Endothelial cell of umbilical vein (primary cell): ENCODE measurements around the gene RND1. TPM values are rescaled to one million over a fixed set of nuclear protein-coding genes. Genes with fewer than 3 reads are reported as not detected.

Source experiments
- BruUV-seq: library from RNA; stranded (reverse); fragments of 400-500 nt; replicated peaks from 2 replicates; lab custom pipeline; 2021; lab: Mats Ljungman, UMichigan
- CTCF ChIA-PET: fragments of 300-600, 350-600 bp; sonication (Branson Sonifier 250); formaldehyde crosslinking; loops from one replicate; lab custom pipeline; 2021; ENCODE audit warnings: antibody characterized with exemption, inconsistent platforms; lab: Charles Lee
- POLR2A ChIA-PET: fragments of 300-600, 350-600 bp; sonication (Branson Sonifier 250); formaldehyde crosslinking; loops from one replicate; lab custom pipeline; 2021; ENCODE audit warnings: antibody characterized with exemption, inconsistent platforms; lab: Charles Lee
- DNase-seq: peaks from one replicate; pipeline ENCODE4 v3.0.0-alpha.2; 2011; ENCODE audit warnings: low read depth, low spot score
- FAIRE-seq: peaks from 2 replicates; lab custom pipeline; 2011; peaks lifted over from hg19 to GRCh38; lab: Jason Lieb, UNC
- H2AFZ ChIP-seq: 2 replicates; pipeline ENCODE4 v1.6.0; 2012; ENCODE audit warnings: low read depth, low read length, control low read depth, inconsistent platforms
- H3K27ac ChIP-seq: 2 replicates; pipeline ENCODE4 v1.5.1; 2011; ENCODE audit warnings: low read depth, mild to moderate bottlenecking, control low read depth, low read length, moderate library complexity; ENCODE audit not compliant: insufficient read depth
- H3K27me3 ChIP-seq, 2 experiments: 2 replicates each; pipeline versions ENCODE4 v1.6.0 to v1.6.1; 2011; ENCODE audit warnings: low read length in 2 of 2, mixed read lengths in 1 of 2; ENCODE audit not compliant: control insufficient read depth in 2 of 2, insufficient read depth in 2 of 2
- H3K36me3 ChIP-seq, 2 experiments: 2 replicates in 1 of 2; 3 replicates in 1 of 2; pipeline ENCODE4 v1.5.1; 2011; ENCODE audit warnings: low read length in 2 of 2, mild to moderate bottlenecking in 1 of 2, moderate library complexity in 1 of 2; ENCODE audit not compliant: control insufficient read depth in 2 of 2, insufficient read depth in 2 of 2; ENCODE audit errors: extremely low read depth in 1 of 2
- H3K4me1 ChIP-seq: 3 replicates; pipeline ENCODE4 v1.5.1; 2011; ENCODE audit warnings: mild to moderate bottlenecking, low read length; ENCODE audit not compliant: control insufficient read depth, insufficient read depth; ENCODE audit errors: extremely low read depth
- H3K4me2 ChIP-seq: 2 replicates; pipeline ENCODE4 v1.6.1; 2011; ENCODE audit warnings: low read length, control low read depth, mixed read lengths; ENCODE audit not compliant: insufficient read depth
- H3K4me3 ChIP-seq, 3 experiments: fragments of 200-600 bp in 1 of 3; sonication (generic), shearing (Covaris generic) in 1 of 3; replicated peaks in 1 of 3; 2 replicates each; pipeline ENCODE4 v1.5.1; 2011 to 2016; ENCODE audit warnings: control low read depth in 3 of 3, low read length in 3 of 3, mild to moderate bottlenecking in 2 of 3, inconsistent platforms in 1 of 3, low read depth in 1 of 3, moderate library complexity in 1 of 3; ENCODE audit not compliant: insufficient read depth in 1 of 3
- H3K79me2 ChIP-seq: 2 replicates; pipeline ENCODE4 v1.6.0; 2012; ENCODE audit warnings: low read length, inconsistent platforms; ENCODE audit not compliant: control insufficient read depth, insufficient read depth
- H3K9ac ChIP-seq: replicated peaks from 2 replicates; pipeline ENCODE3; 2011; ENCODE audit warnings: low read length, control low read depth; ENCODE audit not compliant: insufficient read depth; ENCODE audit errors: extremely low read depth
- H3K9me1 ChIP-seq: replicated peaks from 3 replicates; pipeline ENCODE4 v1.6.0; 2011; ENCODE audit warnings: mild to moderate bottlenecking, low read length; ENCODE audit not compliant: control insufficient read depth, insufficient read depth; ENCODE audit errors: extremely low read depth
- H3K9me3 ChIP-seq: replicated peaks from 2 replicates; pipeline ENCODE4 v1.5.1; 2012; ENCODE audit warnings: low read length, inconsistent platforms; ENCODE audit not compliant: control insufficient read depth, insufficient read depth
- H4K20me1 ChIP-seq: replicated peaks from 2 replicates; pipeline ENCODE3; 2011; ENCODE audit warnings: mild to moderate bottlenecking, low read length; ENCODE audit not compliant: control insufficient read depth, insufficient read depth; ENCODE audit errors: extremely low read depth
- CTCF ChIP-seq, 2 donors: IDR thresholded peaks; 1 replicate in 1 of 2; 2 replicates in 1 of 2; pipeline ENCODE4 v1.5.1; 2011; ENCODE audit warnings: low read length in 2 of 2, mild to moderate bottlenecking in 2 of 2, moderate library complexity in 2 of 2, control low read depth in 1 of 2, inconsistent platforms in 1 of 2, low read depth in 1 of 2; ENCODE audit not compliant: insufficient read depth in 1 of 2; ENCODE audit errors: extremely low read depth in 1 of 2
- EZH2 ChIP-seq: IDR thresholded peaks from 2 replicates; pipeline ENCODE4 v1.6.1; 2012; ENCODE audit warnings: borderline replicate concordance, low read depth, mild to moderate bottlenecking, moderate library complexity, low read length, inconsistent platforms; ENCODE audit not compliant: severe bottlenecking
- FOS ChIP-seq: IDR thresholded peaks from 2 replicates; pipeline ENCODE4 v1.6.1; 2011; ENCODE audit warnings: mild to moderate bottlenecking, low read length, moderate library complexity, borderline replicate concordance; ENCODE audit not compliant: insufficient read depth
- GATA2 ChIP-seq: IDR thresholded peaks from 2 replicates; pipeline ENCODE4 v1.7.0; 2011; ENCODE audit warnings: low read depth, mild to moderate bottlenecking, moderate library complexity, mixed read lengths, low read length; ENCODE audit not compliant: insufficient read length, insufficient read depth
- JUN ChIP-seq: IDR thresholded peaks from 2 replicates; pipeline ENCODE4 v1.6.1; 2011; ENCODE audit warnings: borderline replicate concordance, low read depth; ENCODE audit not compliant: insufficient read length, insufficient read depth
- MAX ChIP-seq: IDR thresholded peaks from 2 replicates; pipeline ENCODE4 v1.6.1; 2011; ENCODE audit not compliant: insufficient read depth, insufficient read length
- MYC ChIP-seq: IDR thresholded peaks from one replicate; pipeline ENCODE4 v1.6.1; 2011; ENCODE audit warnings: mild to moderate bottlenecking, low read depth, low read length
- POLR2A ChIP-seq: IDR thresholded peaks from 2 replicates; pipeline ENCODE4 v1.6.1; 2012; ENCODE audit warnings: low read depth, mild to moderate bottlenecking, control low read depth, low read length
- POLR2AphosphoS5 ChIP-seq: IDR thresholded peaks from 2 replicates; pipeline ENCODE4 v1.6.1; 2012; ENCODE audit warnings: low read depth, mild to moderate bottlenecking, control low read depth, low read length, moderate library complexity; ENCODE audit not compliant: insufficient read depth
- dilution Hi-C: fragments of 300-500 bp; cut with MboI; formaldehyde crosslinking; loops from one replicate; pipeline ENCODE4 v1.15.0; 2019; ENCODE audit warnings: low sequenced_read_pairs; ENCODE audit not compliant: extremely low pct_ligation_motif_present
- intact Hi-C: fragments of 100-400 bp; cut with micrococcal nuclease; formaldehyde crosslinking; loops from one replicate; pipeline ENCODE4 v1.10.0; 2022
- polyA plus RNA-seq, 4 experiments: library from polyadenylated mRNA; depleted of rRNA in 3 of 4; stranded (reverse) in 3 of 4; unstranded in 1 of 4; fragments of >200 nt; gene quantifications; 2 replicates each; pipeline versions ENCODE4 v1.2.1 to v1.2.3, GENCODE V29; 2011 to 2012; ENCODE audit warnings: missing spikeins in 1 of 4
- total RNA-seq: library from RNA; stranded (reverse); gene quantifications from 2 replicates; pipeline ENCODE4 v1.2.3, GENCODE V29; 2021

Gene RND1
- total and polyA plus RNA-seq, 2 donors (not counting 3 experiments of a cell fraction or from before 2014, with no cell fraction given): 4.0 to 9.9 TPM

DNA sequence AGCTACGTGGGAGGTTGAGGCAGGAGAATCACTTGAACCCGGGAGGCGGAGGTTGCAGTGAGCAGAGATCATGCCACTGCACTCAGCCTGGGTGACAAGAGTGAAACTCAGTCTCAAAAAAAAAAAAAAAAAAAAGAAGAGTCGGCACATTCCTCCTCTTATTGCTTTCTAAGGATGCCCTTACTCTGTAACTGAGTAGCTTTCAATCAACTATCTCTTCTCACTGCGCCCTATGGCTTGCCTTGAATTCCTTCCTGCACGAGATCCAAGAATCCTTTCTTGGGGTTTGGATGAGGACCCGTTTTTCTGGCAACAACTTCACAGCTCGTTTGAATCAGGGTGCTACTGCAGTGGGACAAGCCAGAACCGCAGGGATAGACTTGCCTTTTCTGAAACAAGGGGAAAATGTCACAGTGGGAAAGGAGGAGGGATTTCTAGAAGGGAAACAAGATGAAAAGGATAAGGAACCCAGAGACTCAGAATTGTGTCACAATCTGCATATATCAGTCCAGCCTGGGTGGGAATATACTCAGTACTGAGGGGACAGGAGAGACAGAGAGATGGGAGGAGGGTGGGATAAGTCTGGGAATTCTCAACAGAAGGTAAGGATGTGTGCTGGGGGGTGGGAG is 16.1 kb upstream of the RND1 start:
- Histone ChIP-seq H3K9me1 (no peaks in the 10 kb centered on the region), H3K36me3 (no peaks in the 10 kb centered on the region), H3K27me3 (no peaks in the 10 kb centered on the region), H3K27ac (peak overlapping the region; percentile 81), H3K4me1 (peaks cover 29% of the 10 kb centered on the region), H3K4me2 (peak overlapping the region; percentile 44), H4K20me1 (no peaks in the 10 kb centered on the region), H2AFZ (peak overlapping the region; percentile 88), H3K79me2 (no peaks in the 10 kb centered on the region), H3K4me3 (peak overlapping the region in 1 of 3 experiments; percentile 47), H3K9ac (peak overlapping the region; percentile 56), H3K9me3 (no peaks in the 10 kb centered on the region)
- ChIA-PET POLR2A (interaction anchor here (1.5 kb wide), 1 partner anchor 15 kb away, joined by 5 read pairs; no protein-coding TSS in a partner anchor), CTCF (interaction anchor here (1.2 to 6.2 kb wide), 7 partner anchors 9 to 115 kb away, joined by 3 to 80 read pairs (median 4); partner anchors contain the start of genes DDX23 and RND1)
- intact Hi-C loops (loop anchor here (2.0 kb wide), 2 partner anchors 17 to 29 kb away; partner anchors contain the start of genes DDX23 and RND1), dilution Hi-C loops (no loop called here)
- no TSS peak for BruUV-seq
- DNase-seq: no peak
- no peak for TF ChIP-seq POLR2A
- TF ChIP-seq EZH2: no peak
- TF ChIP-seq POLR2AphosphoS5: no peak
- no peak for TF ChIP-seq FOS
- no peak for TF ChIP-seq CTCF (IDR thresholded peaks at IDR 0.05; ENCODE audit: extremely low read depth in 1 of 2, insufficient read depth in 1 of 2, low read depth in 1 of 2, low read length in 2 of 2)
- no peak for TF ChIP-seq GATA2
- TF ChIP-seq MAX: no peak
- TF ChIP-seq JUN: no peak
- TF ChIP-seq MYC: no peak
- no peak for FAIRE-seq
